SIG-M5 treated with dmso at 0.1 percent for 504 hours (cell line): ENCODE measurements around the gene ADAMTS2.

Source experiments
- DNase-seq: peaks from one replicate; lab custom pipeline; 2025; ENCODE audit not compliant: unreplicated experiment; lab: John Stamatoyannopoulos, UW

ADAMTS2 gene

DNA sequence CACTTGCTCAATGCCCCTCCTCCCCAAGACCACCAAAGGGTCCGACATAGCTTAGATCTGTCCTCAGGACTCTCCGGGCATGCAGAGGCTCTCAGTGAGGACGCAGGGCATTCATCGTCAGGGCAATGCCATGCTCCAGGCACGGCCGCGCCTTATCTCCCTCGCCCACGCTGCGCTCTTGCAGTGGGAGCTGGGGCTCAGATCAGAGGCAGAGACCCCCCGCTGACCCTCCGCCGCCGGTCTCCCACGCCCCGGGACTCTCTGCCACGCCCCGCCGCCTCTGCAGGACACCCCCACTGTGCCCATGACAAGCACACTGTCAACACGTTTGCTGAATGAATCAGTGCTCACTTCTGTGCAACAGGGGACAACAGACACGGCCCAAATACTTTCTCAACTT is 140.7 kb downstream of the ADAMTS2 start:
- DNase-seq: no peak

DNA sequence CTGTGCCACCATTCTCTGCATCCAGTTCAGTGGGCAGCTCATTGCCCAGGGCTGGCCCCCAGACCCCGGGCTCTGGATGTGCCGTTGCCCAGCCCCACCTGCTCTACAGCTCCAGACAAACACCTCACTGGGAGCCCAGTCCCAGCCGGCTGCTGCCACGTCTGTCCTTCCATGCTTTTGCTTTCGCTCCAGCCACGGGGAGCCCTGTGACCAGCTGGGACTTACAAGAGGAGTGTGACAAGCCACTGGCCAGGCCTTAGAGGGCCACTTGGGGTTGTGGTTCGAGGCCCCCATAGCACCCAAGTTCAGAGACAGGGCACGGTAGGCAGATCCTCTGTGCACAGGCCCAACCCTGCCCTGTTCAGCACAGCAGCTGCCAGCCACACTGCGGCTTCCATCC is 142.0 kb downstream of the ADAMTS2 start:
- no peak for DNase-seq

- no peak for DNase-seq
Observed at GRCh38 chr5:179201986-179202385, 143.3 kb downstream of the ADAMTS2 start.

DNA sequence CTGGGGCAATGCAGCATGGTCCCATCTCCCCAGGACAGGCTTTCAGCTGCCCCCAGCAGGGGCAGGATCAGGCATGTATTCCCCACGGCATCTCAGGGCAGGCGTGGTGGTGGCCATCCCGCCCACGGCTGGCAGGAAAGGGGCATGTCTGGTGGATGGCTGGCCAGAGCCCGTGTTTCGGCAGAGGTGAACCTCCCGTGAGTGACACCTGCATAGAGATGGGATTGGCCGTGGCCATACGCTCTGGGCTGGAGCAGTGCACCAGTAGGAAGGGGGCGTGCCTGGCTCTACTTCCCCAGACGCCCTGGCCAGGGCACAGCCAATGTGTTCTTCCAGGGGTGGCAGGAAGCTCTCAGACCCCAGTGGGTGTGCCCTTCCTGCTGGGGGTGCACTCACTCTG is 146.0 kb downstream of the ADAMTS2 start:
- DNase-seq: no peak

DNA sequence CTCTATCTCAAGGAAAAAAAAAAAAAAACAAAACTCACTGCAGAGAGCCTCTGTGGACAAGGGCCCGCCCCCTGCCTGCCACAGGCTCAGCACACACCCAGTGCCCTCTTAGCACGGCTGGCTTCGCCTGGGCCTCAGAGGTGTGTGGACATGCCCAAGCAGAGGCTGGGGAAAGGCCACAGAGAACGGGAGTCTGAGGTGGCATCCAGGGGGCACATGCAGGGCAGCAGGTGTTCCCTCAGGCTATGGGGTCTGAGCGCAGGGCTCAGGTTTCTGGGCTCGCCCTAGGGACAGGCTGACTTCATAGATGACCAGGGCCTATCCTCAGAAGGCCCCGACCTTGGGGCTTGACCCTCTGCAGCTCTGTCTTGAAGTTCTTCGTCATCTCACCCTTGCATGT is 146.4 kb downstream of the ADAMTS2 start:
- no peak for DNase-seq

DNA sequence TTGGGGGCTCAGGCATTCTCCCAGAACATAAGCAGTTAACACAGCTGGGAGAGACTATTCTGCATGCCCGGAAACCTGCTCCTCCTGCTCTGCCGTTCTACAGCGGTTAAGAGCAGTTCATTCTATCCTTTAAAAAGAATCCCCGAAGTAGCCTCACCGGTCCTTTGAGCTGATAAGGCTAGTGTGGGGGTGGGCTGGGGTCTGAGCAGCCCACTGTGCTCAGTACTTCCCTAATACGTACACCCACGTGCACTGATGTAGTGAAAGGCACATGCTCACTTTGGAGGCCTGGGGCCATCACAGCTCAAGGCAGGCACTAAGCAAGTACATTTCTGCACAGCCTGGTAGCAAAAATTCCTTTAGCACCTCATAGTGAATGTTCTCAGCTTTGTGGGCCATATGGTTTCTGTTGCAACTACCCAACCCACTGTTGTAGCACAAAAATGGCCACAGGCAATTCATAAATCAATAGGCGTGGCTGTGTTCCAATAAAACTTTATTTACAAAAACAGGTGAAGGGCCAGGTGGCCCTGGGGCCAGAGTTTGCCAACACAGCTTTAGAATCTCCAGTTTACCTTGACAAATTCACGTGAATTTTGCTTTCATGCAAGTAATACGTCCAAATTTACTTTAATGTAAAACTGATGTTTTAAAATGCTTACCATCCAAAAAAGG is 148.7 kb downstream of the ADAMTS2 start:
- no peak for DNase-seq

GRCh38 chr5:179195561-179196404 is 149.5 kb downstream of the ADAMTS2 start:
- no peak for DNase-seq

DNA sequence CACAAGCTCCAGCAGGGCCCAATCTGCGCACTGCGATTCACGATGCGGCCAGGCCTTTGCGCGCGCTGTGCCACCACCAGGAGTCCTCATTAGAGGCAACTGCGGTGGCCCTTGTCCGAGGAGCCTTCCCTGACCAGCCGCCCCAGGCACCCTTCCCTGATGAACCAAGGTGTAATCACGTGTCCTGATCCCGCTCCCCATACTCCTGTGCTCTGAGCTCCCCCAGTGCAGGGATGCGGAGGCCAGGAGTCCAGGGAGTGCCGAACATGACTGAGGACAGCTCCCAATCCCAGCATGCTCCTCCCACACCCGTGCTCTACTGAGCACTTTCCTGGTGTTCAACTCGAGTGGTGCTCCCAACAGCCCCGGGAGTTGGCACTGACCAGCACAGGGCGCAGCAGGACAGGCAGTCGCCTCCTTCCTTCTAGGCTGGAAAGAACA is 150.3 kb downstream of the ADAMTS2 start:
- no peak for DNase-seq

- no peak for DNase-seq
Observed at GRCh38 chr5:179194201-179194910, 150.9 kb downstream of the ADAMTS2 start.

- DNase-seq: no peak
Observed at GRCh38 chr5:179193746-179194145, 151.5 kb downstream of the ADAMTS2 start.

DNA sequence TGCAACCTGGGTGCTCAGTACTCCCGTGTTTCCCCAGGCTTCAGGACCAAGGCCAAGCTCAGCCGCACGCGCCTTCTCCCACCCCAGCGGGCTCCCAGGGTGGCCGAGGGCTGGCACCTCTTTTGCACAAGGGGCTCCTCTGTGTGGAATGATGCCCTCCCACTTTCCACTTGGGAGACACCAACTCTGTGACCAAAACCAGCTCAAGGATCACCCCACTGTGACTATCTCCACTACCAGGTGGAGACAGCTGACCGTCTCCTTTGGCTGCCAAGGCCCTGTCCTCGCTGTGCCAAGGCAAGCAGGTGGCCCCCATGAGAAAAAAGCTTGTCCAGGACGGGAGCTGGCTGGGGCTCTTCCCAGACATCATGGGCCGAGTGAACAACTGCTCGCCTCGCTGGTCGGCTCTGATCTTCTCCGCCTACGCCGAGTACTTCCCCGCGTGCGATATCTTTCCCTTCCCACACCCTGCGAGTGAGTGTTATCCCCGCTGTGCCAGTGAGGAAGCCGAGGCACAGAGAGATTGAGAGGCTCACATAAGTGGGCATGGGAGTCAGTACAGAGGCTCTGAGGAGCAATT is 152.3 kb downstream of the ADAMTS2 start:
- DNase-seq: no peak

DNA sequence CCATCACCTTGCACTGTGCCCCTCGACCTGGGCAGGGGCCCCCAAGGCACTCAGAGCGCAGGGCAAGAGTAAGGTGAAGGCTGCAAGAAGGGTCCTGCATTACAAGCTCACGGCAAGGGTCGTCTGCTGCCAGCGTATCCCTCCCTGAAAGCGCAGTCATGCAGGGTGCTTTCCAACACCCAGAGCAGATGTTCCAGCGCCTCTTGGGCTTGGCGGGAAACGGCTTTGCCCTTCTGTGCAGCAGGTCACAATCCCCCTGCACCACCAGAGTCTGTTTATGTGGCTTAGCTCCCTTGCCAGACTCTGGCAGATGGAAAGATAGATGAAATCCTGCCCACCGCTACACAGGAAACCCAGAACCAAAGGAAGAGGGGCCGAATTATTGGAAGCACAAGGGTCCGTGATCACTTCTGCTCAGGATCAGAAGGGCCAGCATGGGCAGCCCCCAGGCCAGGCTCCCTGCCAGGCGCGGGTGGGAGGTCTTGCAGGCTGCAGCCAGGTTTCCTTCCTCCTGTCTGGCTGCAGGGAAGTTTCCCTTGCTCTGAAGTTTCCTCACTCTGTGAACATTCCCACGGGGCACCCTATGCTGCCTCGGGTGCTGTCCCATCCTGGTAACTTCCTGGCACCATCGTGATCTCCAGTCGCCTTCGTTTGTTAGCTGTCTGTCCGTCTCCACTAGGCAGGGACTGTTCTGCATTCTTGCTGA is 152.9 kb downstream of the ADAMTS2 start:
- no peak for DNase-seq

- no peak for DNase-seq
Observed at GRCh38 chr5:179191506-179192184, 153.6 kb downstream of the ADAMTS2 start.

DNA sequence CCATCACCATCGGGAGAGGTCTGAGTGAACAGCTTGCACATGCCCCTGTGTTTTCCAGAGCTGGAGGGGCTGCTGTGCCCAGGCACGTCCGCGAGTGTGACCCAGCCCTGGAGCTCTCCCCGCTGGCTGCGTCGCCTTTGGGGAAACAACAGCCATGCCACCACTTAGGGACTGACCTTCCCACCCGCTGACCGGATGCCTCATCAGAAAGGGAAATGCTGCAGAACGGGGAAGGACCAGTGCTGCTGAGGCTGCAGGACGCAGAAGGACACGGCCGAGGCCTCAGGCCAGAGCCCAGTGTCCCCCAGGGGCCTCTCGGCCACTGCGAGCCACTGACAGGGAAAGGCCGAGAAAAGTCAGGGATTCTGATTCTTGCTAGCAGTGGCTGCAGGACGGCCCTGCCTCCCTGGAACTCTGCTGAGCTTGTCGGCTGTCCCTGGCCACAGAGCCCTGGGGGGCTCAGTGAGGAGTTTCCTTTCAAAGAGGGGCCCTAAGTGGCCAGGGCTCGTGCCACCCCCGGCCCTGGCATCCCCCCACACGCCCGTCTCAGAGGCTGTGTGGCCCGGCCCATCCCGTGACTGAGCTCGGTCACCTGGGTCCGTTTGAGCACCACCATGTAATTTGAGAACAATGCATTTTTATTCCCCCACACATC is 154.3 kb downstream of the ADAMTS2 start:
- no peak for DNase-seq

DNA sequence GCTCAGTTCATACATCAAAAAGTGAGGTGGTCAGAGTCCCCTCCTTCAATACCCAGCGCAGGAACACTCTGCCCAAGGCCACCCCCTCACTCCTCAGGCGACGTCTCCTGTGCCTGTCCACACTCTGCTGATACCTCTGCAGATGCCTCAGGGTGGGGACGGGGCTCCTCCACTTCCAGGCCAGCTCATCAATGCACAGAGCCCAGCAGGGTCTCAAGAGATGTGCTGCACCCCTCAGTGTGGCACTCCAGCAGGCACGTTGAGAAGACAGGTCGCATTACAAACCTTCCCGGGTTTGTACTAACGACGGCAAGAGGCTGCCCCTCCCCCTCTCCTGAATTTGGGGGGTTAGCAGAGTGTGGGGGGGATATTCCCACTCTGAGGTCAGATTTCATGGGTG is 156.6 kb downstream of the ADAMTS2 start:
- no peak for DNase-seq

- DNase-seq: no peak
Observed at GRCh38 chr5:179187681-179188575, 157.3 kb downstream of the ADAMTS2 start.

DNA sequence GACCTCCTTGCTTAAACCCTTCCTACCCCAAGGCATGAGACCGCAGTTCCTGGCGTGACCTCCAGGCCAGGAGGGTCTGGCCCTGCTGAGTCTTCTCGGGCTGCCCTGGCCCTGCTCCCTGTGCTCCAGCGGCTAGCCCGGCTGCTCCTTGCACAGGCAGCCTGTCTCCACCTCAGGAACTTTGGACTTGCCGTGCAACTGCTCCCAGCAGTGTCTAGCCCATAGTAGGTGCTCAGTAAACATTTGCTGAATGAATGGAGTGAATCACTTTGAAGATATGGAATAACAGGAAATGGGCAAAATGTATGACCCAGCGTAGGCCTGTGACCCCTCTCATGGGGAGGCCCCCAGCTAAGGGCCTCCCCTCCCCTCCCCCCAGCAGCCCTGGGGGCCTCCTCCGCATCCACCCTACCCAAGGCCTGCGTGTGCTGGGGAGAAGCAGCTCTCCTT is 158.0 kb downstream of the ADAMTS2 start:
- DNase-seq: no peak

- no peak for DNase-seq
Observed at GRCh38 chr5:179186801-179187200, 158.5 kb downstream of the ADAMTS2 start.

DNA sequence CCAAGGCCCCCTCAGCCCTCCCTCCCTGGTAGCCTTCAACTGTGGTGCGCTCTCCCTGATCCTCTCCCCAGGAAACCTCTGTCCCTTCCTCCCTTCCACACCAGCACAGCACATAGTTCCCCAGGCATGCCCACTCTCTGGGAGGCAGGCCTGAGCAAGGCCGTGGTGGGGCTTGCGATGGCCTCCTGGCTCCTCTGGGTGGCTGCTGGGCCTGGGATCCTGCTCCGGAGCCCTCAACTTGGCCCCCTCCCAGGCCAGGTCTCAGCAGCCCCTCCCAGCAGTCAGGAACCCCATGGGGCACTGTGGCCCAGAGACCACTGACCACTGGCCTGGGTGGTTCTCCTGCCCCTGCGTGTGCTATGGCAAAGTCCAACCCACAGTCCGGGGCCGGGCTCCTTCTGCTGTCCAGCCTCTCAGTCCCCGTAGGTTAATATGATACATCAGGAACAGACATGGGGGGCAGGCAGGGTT is 159.3 kb downstream of the ADAMTS2 start:
- no peak for DNase-seq
